HepG2 (cell line): ENCODE results near the gene POP7. TPM values are rescaled to one million over a fixed set of nuclear protein-coding genes. Genes with fewer than 3 reads are reported as not detected.

ENCODE experiments used
- BRF2 ChIP-seq: sonication (generic); formaldehyde crosslinking; IDR thresholded peaks from 2 replicates; pipeline ENCODE4 v1.8.1; 2022; ENCODE audit warnings: mild to moderate bottlenecking, missing genetic modification reagents
- FLYWCH1 ChIP-seq: sonication (generic); formaldehyde crosslinking; IDR thresholded peaks from 2 replicates; pipeline ENCODE4 v1.8.1; 2023; ENCODE audit warnings: mild to moderate bottlenecking, missing genetic modification reagents
- FOXO1 ChIP-seq: sonication (generic); formaldehyde crosslinking; IDR thresholded peaks from 2 replicates; pipeline ENCODE4 v1.4.0; 2020; ENCODE audit warnings: missing genetic modification reagents
- FOXO4 ChIP-seq: sonication (generic); formaldehyde crosslinking; conservative IDR thresholded peaks from 2 replicates; pipeline ENCODE4 v1.8.1; 2023; ENCODE audit warnings: missing genetic modification reagents
- MTERF4 ChIP-seq: sonication (generic); formaldehyde crosslinking; IDR thresholded peaks from 2 replicates; pipeline ENCODE4 v1.8.0; 2023; ENCODE audit warnings: mild to moderate bottlenecking, missing genetic modification reagents
- NONO ChIP-seq, 2 experiments: fragments of 450-650 bp in 1 of 2; sonication (generic) in 1 of 2; formaldehyde crosslinking in 1 of 2; IDR thresholded peaks in 1 of 2; conservative IDR thresholded peaks in 1 of 2; 2 replicates each; pipeline versions ENCODE4 v1.6.1 to v1.8.0; 2017 to 2022; ENCODE audit warnings: mild to moderate bottlenecking in 1 of 2, missing genetic modification reagents in 1 of 2, moderate library complexity in 1 of 2
- NR3C1 ChIP-seq: sonication (generic); formaldehyde crosslinking; IDR thresholded peaks from 2 replicates; pipeline ENCODE4 v1.4.0; 2020; ENCODE audit warnings: missing genetic modification reagents
- RNF219 ChIP-seq: sonication (generic); formaldehyde crosslinking; IDR thresholded peaks from 2 replicates; pipeline ENCODE4 v1.5.0; 2020; ENCODE audit warnings: mild to moderate bottlenecking, missing genetic modification reagents
- SKIL ChIP-seq: sonication (generic); formaldehyde crosslinking; IDR thresholded peaks from 2 replicates; pipeline ENCODE4 v1.8.0; 2022; ENCODE audit warnings: missing genetic modification reagents, mild to moderate bottlenecking, moderate library complexity, borderline replicate concordance
- SMYD3 ChIP-seq: sonication (generic); formaldehyde crosslinking; IDR thresholded peaks from 2 replicates; pipeline ENCODE4 v1.8.1; 2023; ENCODE audit warnings: mild to moderate bottlenecking, missing genetic modification reagents
- SP1 ChIP-seq, 2 experiments: fragments of 450-650 bp in 1 of 2; sonication (generic) in 1 of 2; formaldehyde crosslinking in 1 of 2; IDR thresholded peaks; 2 replicates each; pipeline versions ENCODE4 v1.4.0 to v1.6.1; 2016 to 2020; ENCODE audit warnings: missing genetic modification reagents in 1 of 2
- ZNF513 ChIP-seq: sonication (generic); formaldehyde crosslinking; conservative IDR thresholded peaks from 2 replicates; pipeline ENCODE4 v1.5.0; 2020; ENCODE audit warnings: missing genetic modification reagents
- ZNF546 ChIP-seq: sonication (generic); formaldehyde crosslinking; conservative IDR thresholded peaks from 2 replicates; pipeline ENCODE4 v1.8.1; 2023; ENCODE audit warnings: mild to moderate bottlenecking, missing genetic modification reagents
- ZNF552 ChIP-seq: sonication (generic); formaldehyde crosslinking; IDR thresholded peaks from 2 replicates; pipeline ENCODE4 v1.9.0; 2022; ENCODE audit warnings: missing genetic modification reagents, mild to moderate bottlenecking, borderline replicate concordance
- ZNF614 ChIP-seq: IDR thresholded peaks from 2 replicates; pipeline ENCODE4 v1.6.1; 2018; ENCODE audit warnings: missing biosample characterization, missing genetic modification reagents, inconsistent platforms, borderline replicate concordance
- ZNF644 ChIP-seq: IDR thresholded peaks from 2 replicates; pipeline ENCODE4 v1.6.1; 2016; ENCODE audit warnings: low read depth
- ZNF749 ChIP-seq: sonication (generic); formaldehyde crosslinking; IDR thresholded peaks from 2 replicates; pipeline ENCODE4 v1.8.0; 2022; ENCODE audit warnings: mild to moderate bottlenecking, missing genetic modification reagents, moderate library complexity, borderline replicate concordance
- ZNF781 ChIP-seq: sonication (generic); formaldehyde crosslinking; IDR thresholded peaks from 2 replicates; pipeline ENCODE4 v1.5.1; 2020; ENCODE audit warnings: borderline replicate concordance, mild to moderate bottlenecking, missing genetic modification reagents; ENCODE audit errors: not compliant biosample characterization
- polyA plus RNA-seq, 8 experiments: library from polyadenylated mRNA; depleted of rRNA in 3 of 8; stranded (reverse) in 7 of 8; unstranded in 1 of 8; fragments of >200 nt; fragmentation: Illumina TruSeq in 4 of 8; extraction: Trizol in 4 of 8; gene quantifications; 2 replicates each; pipeline versions ENCODE4 v1.2.1 to v1.2.3, GENCODE V29; 2011 to 2016; ENCODE audit warnings: low read depth in 4 of 8, missing spikeins in 1 of 8, mixed read lengths in 1 of 8; ENCODE audit not compliant: insufficient read depth in 1 of 8
- total RNA-seq, 5 experiments: library from RNA; depleted of rRNA; stranded (reverse); fragments of >200 nt; fragmentation: Illumina TruSeq; extraction: Trizol; gene quantifications; 2 replicates each; pipeline ENCODE4 v1.2.3, GENCODE V29; 2016; ENCODE audit warnings: low read depth in 1 of 5

POP7 gene
- total and polyA plus RNA-seq, 2 of the 13 experiments (the other 11 are each of a cell fraction or from before 2014, with no cell fraction given): 63.9 to 91.1 TPM

GRCh38 chr7:100720671-100721504, 15.0 kb downstream of the POP7 start (continued):
- TF ChIP-seq ZNF781 (CRISPR knock-in tag) (no peak), NONO (IDR thresholded peaks at IDR 0.05) (no peak), NONO (CRISPR knock-in tag; conservative IDR thresholded peaks at IDR 0.05) (no peak; the same call in 1 of the 2 replicates), BRF2 (CRISPR knock-in tag) (no peak), ZNF546 (no peak), FOXO4 (0 out of 2 replicates have a peak, but pooled peaks have one; percentile 94), FLYWCH1 (CRISPR knock-in tag) (no peak), MTERF4 (no peak), SMYD3 (CRISPR knock-in tag) (no peak), RNF219 (no peak), SKIL (CRISPR knock-in tag) (peak; percentile 40), ZNF513 (CRISPR knock-in tag) (no peak), ZNF614 (no peak), ZNF644 (CRISPR knock-in tag) (no peak), SP1 (IDR thresholded peaks at IDR 0.05) (no peak), SP1 (CRISPR knock-in tag; IDR thresholded peaks at IDR 0.05) (no peak), ZNF552 (CRISPR knock-in tag) (no peak), ZNF749 (CRISPR knock-in tag) (no peak), FOXO1 (CRISPR knock-in tag) (no peak), NR3C1 (no peak)
